K562 (cell line): ENCODE data around the gene ABHD16A. TPM values are rescaled to one million over a fixed set of nuclear protein-coding genes. Genes with fewer than 3 reads are reported as not detected.
A peak's percentile ranks its signal among the peaks of the same experiment; 100 is the strongest.

ENCODE experiments used
- CBX3 ChIP-seq, 2 experiments: IDR thresholded peaks; 1 replicate in 1 of 2; 2 replicates in 1 of 2; pipeline ENCODE4 v1.6.1; 2012; ENCODE audit warnings: inconsistent platforms in 2 of 2, low read length in 2 of 2, borderline replicate concordance in 1 of 2, control low read depth in 1 of 2
- IFI16 ChIP-seq: fragments of 250-450 bp; sonication (Bioruptor Pico); IDR thresholded peaks from 2 replicates; pipeline ENCODE4 v2.1.2; 2022; ENCODE audit warnings: mild to moderate bottlenecking, inconsistent platforms
- JUN ChIP-seq, 2 experiments: sonication (generic) in 1 of 2; formaldehyde crosslinking in 1 of 2; IDR thresholded peaks; 2 replicates each; pipeline versions ENCODE4 v1.6.1 to v1.8.0; 2012 to 2022; ENCODE audit warnings: borderline replicate concordance in 2 of 2, mild to moderate bottlenecking in 2 of 2, improper control_type of control experiment in 1 of 2, low read depth in 1 of 2, low read length in 1 of 2, missing genetic modification reagents in 1 of 2
- KDM4B ChIP-seq, 2 experiments: fragments of 450-650 bp in 1 of 2; sonication (generic) in 1 of 2; IDR thresholded peaks; 2 replicates each; pipeline ENCODE4 v1.6.1; 2016 to 2017; ENCODE audit warnings: borderline replicate concordance in 2 of 2, antibody characterized with exemption in 1 of 2, low read depth in 1 of 2, mild to moderate bottlenecking in 1 of 2
- LARP7 ChIP-seq: fragments of 450-650 bp; IDR thresholded peaks from 2 replicates; pipeline ENCODE4 v1.6.1; 2016
- MAFK ChIP-seq: IDR thresholded peaks from 2 replicates; pipeline ENCODE4 v1.6.1; 2011; ENCODE audit warnings: low read length, improper control_type of control experiment
- MBD2 ChIP-seq: sonication (generic); IDR thresholded peaks from 2 replicates; pipeline ENCODE4 v1.6.1; 2016; ENCODE audit warnings: low read depth, borderline replicate concordance
- NR1H2 ChIP-seq: sonication (generic); formaldehyde crosslinking; IDR thresholded peaks from 2 replicates; pipeline ENCODE4 v1.4.0; 2020; ENCODE audit warnings: mild to moderate bottlenecking, missing genetic modification reagents
- NR2C1 ChIP-seq, 2 experiments: fragments of 450-650 bp; IDR thresholded peaks; 2 replicates each; pipeline ENCODE4 v1.6.1; 2017; ENCODE audit warnings: mild to moderate bottlenecking in 2 of 2, antibody characterized with exemption in 1 of 2, inconsistent platforms in 1 of 2, missing compliant biosample characterization in 1 of 2, missing genetic modification characterization in 1 of 2
- PCBP1 ChIP-seq: fragments of 200-400 bp; formaldehyde crosslinking; IDR thresholded peaks from 2 replicates; pipeline ENCODE4 v1.6.1; 2018; ENCODE audit warnings: mild to moderate bottlenecking, low read depth, low read length; ENCODE audit not compliant: poor library complexity, severe bottlenecking
- PRMT5 ChIP-seq: sonication (generic); formaldehyde crosslinking; IDR thresholded peaks from 2 replicates; pipeline ENCODE4 v1.5.0; 2020; ENCODE audit warnings: missing genetic modification reagents
- SPI1 ChIP-seq: IDR thresholded peaks from 2 replicates; pipeline ENCODE4 v1.6.1; 2011; ENCODE audit warnings: low read depth, low read length, control low read depth, borderline replicate concordance
- TRIM25 ChIP-seq: fragments of 450-650 bp; IDR thresholded peaks from 2 replicates; pipeline ENCODE4 v1.7.0; 2016; ENCODE audit warnings: borderline replicate concordance
- TSC22D4 ChIP-seq: fragments of 450-650 bp; IDR thresholded peaks from 2 replicates; pipeline ENCODE4 v1.6.1; 2016; ENCODE audit warnings: missing genetic modification characterization, missing biosample characterization, control low read depth
- ZFP91 ChIP-seq: sonication (generic); formaldehyde crosslinking; IDR thresholded peaks from 2 replicates; pipeline ENCODE4 v1.8.0; 2022; ENCODE audit warnings: mild to moderate bottlenecking, missing genetic modification reagents
- ZNF12 ChIP-seq: sonication (generic); formaldehyde crosslinking; IDR thresholded peaks from 2 replicates; pipeline ENCODE4 v1.4.0; 2020; ENCODE audit warnings: mild to moderate bottlenecking, missing genetic modification reagents
- ZNF217 ChIP-seq: sonication (generic); formaldehyde crosslinking; IDR thresholded peaks from 2 replicates; pipeline ENCODE4 v1.8.0; 2022; ENCODE audit warnings: mild to moderate bottlenecking, missing genetic modification reagents
- ZNF253 ChIP-seq: fragments of 250-450 bp; sonication (Bioruptor Pico); conservative IDR thresholded peaks from 2 replicates; pipeline ENCODE4 v1.6.1; 2021; ENCODE audit warnings: mild to moderate bottlenecking
- ZNF57 ChIP-seq: fragments of 450-650 bp; formaldehyde crosslinking; IDR thresholded peaks from 2 replicates; pipeline ENCODE4 v1.4.0; 2020; ENCODE audit warnings: mild to moderate bottlenecking, moderate library complexity
- polyA plus RNA-seq, 8 experiments: library from polyadenylated mRNA; depleted of rRNA in 4 of 8; stranded (reverse) in 5 of 8; unstranded in 3 of 8; fragments of >200 nt; fragmentation: Nextera tagmentation in 2 of 8; fragmentation: Illumina TruSeq in 1 of 8; extraction: Ambion mirVana in 2 of 8; extraction: Trizol in 1 of 8; gene quantifications; 2 replicates each; pipeline versions ENCODE4 v1.2.1 to v1.2.3, GENCODE V29; 2011 to 2014; ENCODE audit warnings: inconsistent platforms in 1 of 8, missing spikeins in 1 of 8
- total RNA-seq, 7 experiments: library from RNA; depleted of rRNA in 6 of 7; stranded (reverse); fragments of >200 nt in 6 of 7; fragmentation: Illumina TruSeq in 2 of 7; extraction: Trizol in 2 of 7; gene quantifications; 2 replicates each; pipeline versions ENCODE4 v1.2.1 to v1.2.3, GENCODE V29; 2011 to 2021; ENCODE audit warnings: low replicate concordance in 1 of 7
- TF ChIP-seq, protein P1 (sequence below): IDR thresholded peaks from 2 replicates; pipeline ENCODE4 v1.6.1; 2016; ENCODE audit warnings: missing genetic modification characterization, missing compliant biosample characterization
- TF ChIP-seq, protein P2 (sequence below): fragments of 450-650 bp; formaldehyde crosslinking; IDR thresholded peaks from 2 replicates; pipeline ENCODE4 v1.4.0; 2020; ENCODE audit warnings: mild to moderate bottlenecking, moderate library complexity

ABHD16A gene
- total and polyA plus RNA-seq, 9 of the 15 experiments (the other 6 are each of a cell fraction or from before 2014, with no cell fraction given) = 25.8 to 120 (median 81.6) TPM

DNA sequence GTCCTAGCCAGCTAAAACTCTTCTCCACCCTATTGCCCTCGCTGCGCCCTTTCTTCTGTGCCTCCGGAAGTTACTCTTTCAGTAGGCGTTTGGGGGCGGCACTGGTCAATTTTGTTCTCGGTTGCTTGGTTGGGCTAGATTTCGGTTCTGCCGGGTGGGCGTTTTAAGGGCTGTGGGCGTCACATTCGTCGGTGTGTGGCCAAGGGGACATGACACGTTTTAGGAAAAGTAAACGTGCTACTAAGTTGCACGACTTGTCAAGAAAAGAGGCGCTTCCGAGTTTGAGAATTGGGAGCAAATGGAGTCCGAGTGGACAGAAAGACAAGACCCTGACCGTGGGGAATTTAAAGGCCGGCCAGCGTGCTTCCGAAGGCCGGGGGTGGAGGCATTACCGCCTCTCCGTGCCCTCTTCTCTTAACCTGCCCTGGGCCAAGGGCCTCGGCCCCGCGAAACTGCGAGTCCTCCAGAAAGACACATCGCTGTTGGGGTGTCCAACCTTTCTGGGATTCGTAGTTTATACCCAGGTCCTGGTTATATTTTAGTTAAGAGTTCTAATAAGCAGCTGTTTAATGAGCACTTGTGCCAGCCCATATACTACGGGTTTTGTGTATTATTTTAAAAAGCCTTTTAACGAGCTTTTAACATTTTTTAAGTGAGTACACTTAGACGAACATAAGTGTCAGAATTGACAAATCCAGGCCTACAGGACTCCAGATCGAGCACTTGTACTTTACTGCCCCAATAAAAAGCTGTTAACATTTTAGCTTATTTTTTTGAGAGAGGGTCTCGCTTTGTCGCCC, 50.0 kb downstream of the ABHD16A start (continued):
- peak in 1 of 2 experiments; percentile 61; a peak in 2 of 3 replicates for TF ChIP-seq CBX3 (IDR thresholded peaks at IDR 0.05; ENCODE audit: borderline replicate concordance in 1 of 2, low read length in 2 of 2)
- TF ChIP-seq ZNF57 (CRISPR knock-in tag) = no peak
- no peak for TF ChIP-seq ZNF217 (CRISPR knock-in tag)
- TF ChIP-seq LARP7 = no peak
- no peak for TF ChIP-seq PCBP1
- TF ChIP-seq ZNF12 = no peak; the same call in 1 of the 2 replicates
- TF ChIP-seq PRMT5 (CRISPR knock-in tag) = no peak
- TF ChIP-seq JUN (IDR thresholded peaks at IDR 0.05; ENCODE audit: borderline replicate concordance, low read depth, low read length) = no peak
- TF ChIP-seq JUN (CRISPR knock-in tag; IDR thresholded peaks at IDR 0.05; ENCODE audit: borderline replicate concordance) = 0 out of 2 replicates have a peak, but pooled peaks have one; percentile 36
- no peak for TF ChIP-seq ZFP91 (CRISPR knock-in tag)
- TF ChIP-seq, protein P1, sequence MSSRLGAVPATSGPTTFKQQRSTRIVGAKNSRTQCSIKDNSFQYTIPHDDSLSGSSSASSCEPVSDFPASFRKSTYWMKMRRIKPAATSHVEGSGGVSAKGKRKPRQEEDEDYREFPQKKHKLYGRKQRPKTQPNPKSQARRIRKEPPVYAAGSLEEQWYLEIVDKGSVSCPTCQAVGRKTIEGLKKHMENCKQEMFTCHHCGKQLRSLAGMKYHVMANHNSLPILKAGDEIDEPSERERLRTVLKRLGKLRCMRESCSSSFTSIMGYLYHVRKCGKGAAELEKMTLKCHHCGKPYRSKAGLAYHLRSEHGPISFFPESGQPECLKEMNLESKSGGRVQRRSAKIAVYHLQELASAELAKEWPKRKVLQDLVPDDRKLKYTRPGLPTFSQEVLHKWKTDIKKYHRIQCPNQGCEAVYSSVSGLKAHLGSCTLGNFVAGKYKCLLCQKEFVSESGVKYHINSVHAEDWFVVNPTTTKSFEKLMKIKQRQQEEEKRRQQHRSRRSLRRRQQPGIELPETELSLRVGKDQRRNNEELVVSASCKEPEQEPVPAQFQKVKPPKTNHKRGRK (tag) = no peak
- TF ChIP-seq MBD2 = no peak
- no peak for TF ChIP-seq SPI1
- no peak for TF ChIP-seq ZNF253 (CRISPR knock-in tag)
- no peak for TF ChIP-seq NR2C1 (IDR thresholded peaks at IDR 0.05)
- TF ChIP-seq NR2C1 (tag; IDR thresholded peaks at IDR 0.05) = peak; percentile 90
- no peak for TF ChIP-seq TSC22D4 (tag)
- TF ChIP-seq IFI16 (CRISPR knock-in tag) = no peak
- no peak for TF ChIP-seq MAFK
- TF ChIP-seq, protein P2, sequence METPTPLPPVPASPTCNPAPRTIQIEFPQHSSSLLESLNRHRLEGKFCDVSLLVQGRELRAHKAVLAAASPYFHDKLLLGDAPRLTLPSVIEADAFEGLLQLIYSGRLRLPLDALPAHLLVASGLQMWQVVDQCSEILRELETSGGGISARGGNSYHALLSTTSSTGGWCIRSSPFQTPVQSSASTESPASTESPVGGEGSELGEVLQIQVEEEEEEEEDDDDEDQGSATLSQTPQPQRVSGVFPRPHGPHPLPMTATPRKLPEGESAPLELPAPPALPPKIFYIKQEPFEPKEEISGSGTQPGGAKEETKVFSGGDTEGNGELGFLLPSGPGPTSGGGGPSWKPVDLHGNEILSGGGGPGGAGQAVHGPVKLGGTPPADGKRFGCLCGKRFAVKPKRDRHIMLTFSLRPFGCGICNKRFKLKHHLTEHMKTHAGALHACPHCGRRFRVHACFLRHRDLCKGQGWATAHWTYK (CRISPR knock-in tag) = no peak
- TF ChIP-seq TRIM25 = peak; percentile 92; the same call in 1 of the 2 replicates
- TF ChIP-seq KDM4B (IDR thresholded peaks at IDR 0.05; ENCODE audit: borderline replicate concordance in 2 of 2, low read depth in 1 of 2) = no peak
- peak; percentile 20; the same call in 1 of the 2 replicates for TF ChIP-seq NR1H2 (CRISPR knock-in tag)
